Stimulated activated CD4-positive, alpha-beta T cell treated with anti-CD3 and anti-CD28 coated beads, Interleukin-15, amount 100 ng/mL, for 1 hour (primary cell): Measurements from ENCODE around the gene HRAS.

Experiments used
- DNase-seq, 2 donors: peaks; one replicate each; pipeline ENCODE4 v3.0.0-alpha.2; 2020; ENCODE audit warnings: low read depth in 1 of 2, low spot score in 1 of 2

Gene HRAS

DNA sequence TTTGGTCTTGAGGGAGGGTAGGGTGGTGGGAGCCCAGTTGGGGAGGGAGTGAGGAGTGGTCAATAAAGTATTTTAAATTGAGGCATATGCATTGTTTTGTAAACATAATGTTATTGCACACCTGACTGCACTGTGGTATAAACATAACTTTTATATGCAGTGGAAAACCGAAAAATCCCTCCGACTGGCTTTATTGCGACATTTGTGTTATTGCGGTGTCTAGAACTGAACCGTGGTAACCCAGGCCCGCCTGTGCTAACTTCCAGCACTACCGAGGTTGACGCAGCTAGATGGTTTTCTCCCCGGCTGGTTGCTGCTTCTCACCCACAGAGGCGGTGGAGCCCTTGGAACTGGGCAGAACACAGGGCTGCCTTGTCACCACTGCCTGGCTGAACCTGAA, 20.8 kb downstream of the HRAS start:
- no peak for DNase-seq

GRCh38 chr11:512761-513595, 22.4 kb downstream of the HRAS start:
- no peak for DNase-seq

- DNase-seq, result no peak
Measured at GRCh38 chr11:508956-509355, 26.4 kb downstream of the HRAS start.

GRCh38 chr11:507727-508515, 27.5 kb downstream of the HRAS start:
- no peak for DNase-seq

DNA sequence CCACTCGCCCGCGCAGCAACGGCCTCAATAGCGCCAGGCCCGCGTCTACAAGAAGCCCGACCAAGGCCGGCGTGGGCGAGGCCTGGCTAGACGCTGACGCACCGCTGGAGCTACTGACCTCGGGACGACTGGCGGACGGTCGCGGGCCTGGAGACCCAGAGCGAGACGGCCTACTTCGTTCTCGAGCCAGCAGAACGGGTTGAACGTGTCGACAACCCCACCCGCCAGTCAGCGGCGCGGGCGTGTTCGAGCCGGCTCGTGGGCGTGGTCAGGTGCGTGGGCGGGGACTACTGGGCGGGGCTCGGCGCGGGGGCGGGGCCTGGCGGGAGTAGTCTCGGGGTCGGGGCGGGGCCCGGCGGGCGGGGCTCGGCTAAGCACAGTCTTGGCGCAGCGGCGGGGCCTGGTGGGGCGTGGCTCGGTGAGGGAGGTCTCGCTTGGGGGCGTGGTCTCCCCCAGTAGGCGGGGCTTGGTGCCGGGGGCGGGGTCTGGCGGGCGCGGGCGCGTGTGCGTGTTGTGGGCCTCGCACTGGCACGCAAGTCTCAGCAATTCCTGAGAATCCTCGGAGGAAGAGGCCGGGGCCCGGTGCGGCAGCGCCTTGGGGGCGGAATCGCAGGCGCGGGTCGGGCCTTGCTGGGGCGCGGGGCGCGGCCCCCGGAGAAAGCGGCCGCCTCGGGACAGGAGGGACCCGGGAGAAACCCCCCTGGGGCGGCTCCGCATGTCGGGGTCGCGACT, 28.2 kb downstream of the HRAS start, which contains the start of gene RNH1:
Gene RNH1 (minus strand): TSS at position 248 of the 732 bp plus-strand sequence. CDS start 5,080 bp downstream, outside the sequence.
- DNase-seq, result peak; percentile 99 to 100

DNA sequence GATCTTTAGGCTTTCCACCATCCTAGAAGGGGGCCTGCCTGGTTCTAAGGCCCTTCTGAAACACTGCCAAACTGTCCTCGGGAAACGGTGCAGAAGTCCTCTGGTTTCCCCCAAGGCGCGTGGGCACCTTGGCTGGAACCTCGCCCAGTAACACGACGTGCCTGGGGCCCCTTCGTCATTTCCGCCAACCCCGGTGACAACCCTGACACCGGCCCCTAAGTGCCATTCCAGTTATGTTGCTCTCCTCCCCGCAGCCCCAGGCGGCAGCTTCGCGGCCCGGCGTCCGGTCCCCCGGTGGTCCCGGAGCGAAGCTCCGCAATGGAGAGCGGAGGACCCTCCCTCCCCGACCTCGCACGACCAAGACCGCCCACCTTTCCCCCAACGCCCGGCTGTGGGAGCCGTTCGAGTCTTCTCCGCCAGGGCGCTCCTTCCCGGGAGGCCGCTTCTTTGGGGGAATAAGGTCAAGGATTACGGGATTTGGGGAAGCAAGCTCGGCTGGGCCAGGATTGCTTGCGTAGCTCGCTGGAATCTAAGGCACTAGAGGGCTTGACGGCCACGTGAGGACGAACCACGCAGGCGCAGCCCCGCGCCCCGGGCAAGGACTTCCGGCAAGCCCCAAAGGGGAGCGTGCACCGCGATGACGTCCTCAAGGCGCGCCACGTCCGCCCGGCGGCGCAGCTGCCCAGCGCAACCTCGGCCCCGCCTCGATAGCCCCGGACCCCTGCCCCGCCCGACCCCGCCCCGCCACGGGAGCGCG, 29.0 kb downstream of the HRAS start:
- DNase-seq, result peak; percentile 93 to 95

- no peak for DNase-seq
Measured at GRCh38 chr11:504994-505344, 30.4 kb downstream of the HRAS start.

GRCh38 chr11:504053-504993, 31.1 kb downstream of the HRAS start:
- DNase-seq, result no peak

DNA sequence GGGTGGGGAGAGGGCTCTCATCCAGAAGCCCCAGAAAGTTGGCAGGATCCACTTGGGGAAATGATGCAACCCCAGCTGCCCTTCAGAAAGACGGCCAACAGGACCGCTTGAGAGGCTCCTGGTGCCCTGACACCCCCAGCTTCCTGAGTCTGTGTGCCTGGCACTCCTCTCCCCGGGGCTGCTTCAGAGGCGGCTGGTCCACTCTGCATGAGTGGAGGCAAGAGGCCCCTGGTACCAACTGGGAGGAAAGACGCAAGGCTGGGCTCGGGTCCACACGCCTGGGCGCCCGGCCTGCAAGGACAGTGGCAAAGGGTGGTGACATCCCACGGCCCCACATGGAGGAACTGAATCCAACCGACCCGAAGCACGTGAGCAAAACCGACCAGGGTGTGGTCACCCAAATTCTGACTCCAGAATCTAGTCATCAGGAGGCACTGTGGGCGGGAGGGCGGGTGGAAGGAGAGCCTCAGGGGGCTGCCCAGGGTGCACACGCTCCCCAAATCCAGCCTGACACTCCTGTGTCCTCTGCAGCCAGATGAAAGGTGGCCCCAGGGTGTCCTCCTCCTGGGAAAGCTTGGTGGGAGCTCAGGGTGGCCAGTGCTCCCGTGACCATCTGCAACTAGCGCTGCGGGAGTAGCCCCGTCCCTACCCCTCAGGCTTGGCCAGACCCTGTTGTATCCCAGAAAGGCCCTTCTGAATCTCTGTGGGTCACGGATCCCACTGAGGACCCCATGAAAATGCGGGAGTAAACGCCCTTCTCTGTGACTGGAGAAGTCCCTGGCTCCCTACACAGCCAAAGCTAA, 32.0 kb downstream of the HRAS start:
- DNase-seq, result no peak

GRCh38 chr11:502288-503178, 32.8 kb downstream of the HRAS start:
- DNase-seq, result no peak

DNA sequence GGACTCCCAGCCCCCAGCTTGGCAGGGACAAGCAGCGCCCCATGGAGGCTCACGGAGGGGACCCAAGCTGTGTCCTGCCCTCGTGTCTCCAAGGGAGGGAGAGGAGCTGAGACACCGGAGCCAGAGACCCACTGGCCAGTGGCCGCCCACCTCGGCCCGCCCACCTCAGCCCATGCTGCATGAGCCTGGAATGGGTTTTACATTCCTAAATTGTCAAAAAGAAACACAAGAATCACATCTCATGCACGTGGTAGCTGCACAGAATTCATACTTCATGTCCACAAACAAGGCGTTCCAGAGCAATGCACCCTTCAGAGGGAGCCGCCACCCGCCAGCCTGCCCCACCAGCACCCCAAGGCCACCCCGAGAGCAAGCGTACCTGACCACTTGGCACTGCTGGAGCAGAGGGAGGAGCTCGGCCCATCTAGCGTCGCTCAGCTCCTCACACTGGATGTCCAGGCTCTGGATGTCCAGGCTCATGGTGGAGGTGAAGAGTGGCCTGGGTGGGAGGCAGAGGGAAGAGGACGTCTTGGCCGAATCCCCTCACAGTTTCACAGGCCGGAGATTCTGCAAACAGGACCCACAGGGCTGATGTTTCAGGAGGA, 33.6 kb downstream of the HRAS start:
- no peak for DNase-seq

GRCh38 chr11:501001-501682, 34.2 kb downstream of the HRAS start:
- no peak for DNase-seq

DNA sequence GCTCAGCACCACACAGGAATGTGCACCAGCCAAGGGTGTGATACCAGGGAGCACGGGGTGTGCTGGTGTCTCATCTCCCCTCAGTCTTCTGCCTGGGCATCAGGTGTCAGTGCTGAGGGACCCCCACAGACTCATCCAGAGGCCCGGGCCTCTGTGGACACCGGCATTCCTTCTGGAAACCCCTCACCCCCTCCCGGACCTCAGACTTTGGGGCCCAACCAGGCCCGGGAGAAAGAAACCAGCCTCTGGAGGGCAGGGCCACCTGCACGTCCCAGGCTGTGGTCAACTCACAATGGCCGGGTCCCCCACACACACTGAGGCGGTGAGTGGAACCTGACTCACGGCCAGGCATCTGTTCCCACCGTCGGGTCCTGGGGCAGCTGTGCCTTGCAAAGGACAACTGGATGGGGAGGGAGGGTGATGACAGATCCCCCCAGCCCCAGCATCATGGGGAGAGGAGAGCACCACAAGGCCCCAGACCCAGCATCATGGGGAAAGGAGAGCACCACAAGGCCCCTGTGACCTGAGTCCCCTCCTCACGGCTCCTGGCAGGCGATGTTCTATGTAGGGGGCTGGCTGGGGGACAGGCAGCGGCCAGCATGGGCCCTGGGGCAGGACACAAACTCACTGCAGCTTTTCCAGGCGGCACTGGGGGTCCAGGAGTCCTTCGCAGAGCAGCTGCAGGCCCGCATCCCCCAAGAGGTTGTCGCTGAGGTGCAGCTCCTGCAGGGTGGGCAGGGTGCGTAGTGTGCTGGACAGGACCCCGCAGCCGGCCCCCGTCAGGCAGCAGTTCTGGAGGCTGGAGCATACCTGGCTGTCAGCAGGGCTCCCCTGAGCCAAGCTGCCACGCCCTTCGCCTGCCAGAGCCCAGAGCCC, 35.9 kb downstream of the HRAS start:
- DNase-seq, result no peak

DNA sequence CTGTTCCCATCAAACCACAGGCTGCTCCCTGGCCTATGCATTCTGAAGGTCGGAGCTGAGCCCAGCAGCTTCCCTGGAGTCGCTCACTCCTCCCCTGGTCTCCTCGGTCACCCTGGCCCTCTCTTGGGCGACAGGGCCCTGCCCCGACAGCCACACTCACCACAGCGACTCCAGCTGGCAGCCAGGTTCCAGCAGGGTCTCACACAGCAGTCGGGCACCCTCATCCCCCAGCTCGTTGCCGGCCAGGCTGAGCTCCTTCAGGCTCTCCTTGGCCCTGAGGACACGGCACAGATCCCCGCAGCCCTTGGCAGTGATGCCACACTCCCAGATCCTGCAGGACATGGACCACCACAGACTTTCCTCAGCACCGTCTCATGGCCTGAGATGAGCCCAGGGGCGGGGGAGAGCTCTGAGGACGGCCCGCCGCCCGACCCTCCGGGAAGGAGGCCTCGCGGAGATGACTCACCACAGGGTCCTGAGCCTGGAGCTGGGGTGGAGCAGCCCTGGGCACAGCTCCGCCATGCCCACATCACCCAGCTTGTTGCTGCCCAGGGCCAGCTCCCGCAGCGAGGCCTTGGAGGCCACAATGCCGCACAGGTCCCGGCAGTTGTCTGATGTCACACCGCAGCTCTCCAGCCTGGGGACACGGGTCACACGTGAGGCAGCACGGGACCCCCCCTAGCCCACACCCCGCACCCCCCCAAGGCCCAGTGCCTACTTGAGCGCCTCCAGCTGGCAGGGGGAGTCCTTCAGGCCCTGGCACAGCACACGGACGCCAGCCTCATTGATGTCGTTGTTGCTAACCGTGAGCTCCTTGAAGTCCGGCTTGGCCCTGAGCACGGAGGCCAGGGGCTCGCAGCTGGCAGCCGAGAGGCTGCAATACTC, 36.8 kb downstream of the HRAS start:
- no peak for DNase-seq
